HEK293T (cell line): Measurements from ENCODE around the gene EXTL1.

Experiments used
- LEF1 ChIP-seq: fragments of 450-650 bp; IDR thresholded peaks from 2 replicates; pipeline ENCODE4 v1.6.1; 2017; ENCODE audit warnings: mild to moderate bottlenecking, borderline replicate concordance
- NFRKB ChIP-seq: fragments of 450-650 bp; IDR thresholded peaks from 2 replicates; pipeline ENCODE4 v1.6.1; 2016; ENCODE audit warnings: mild to moderate bottlenecking, moderate library complexity
- ZNF384 ChIP-seq: fragments of 450-650 bp; IDR thresholded peaks from 2 replicates; pipeline ENCODE4 v1.6.1; 2016

DNA sequence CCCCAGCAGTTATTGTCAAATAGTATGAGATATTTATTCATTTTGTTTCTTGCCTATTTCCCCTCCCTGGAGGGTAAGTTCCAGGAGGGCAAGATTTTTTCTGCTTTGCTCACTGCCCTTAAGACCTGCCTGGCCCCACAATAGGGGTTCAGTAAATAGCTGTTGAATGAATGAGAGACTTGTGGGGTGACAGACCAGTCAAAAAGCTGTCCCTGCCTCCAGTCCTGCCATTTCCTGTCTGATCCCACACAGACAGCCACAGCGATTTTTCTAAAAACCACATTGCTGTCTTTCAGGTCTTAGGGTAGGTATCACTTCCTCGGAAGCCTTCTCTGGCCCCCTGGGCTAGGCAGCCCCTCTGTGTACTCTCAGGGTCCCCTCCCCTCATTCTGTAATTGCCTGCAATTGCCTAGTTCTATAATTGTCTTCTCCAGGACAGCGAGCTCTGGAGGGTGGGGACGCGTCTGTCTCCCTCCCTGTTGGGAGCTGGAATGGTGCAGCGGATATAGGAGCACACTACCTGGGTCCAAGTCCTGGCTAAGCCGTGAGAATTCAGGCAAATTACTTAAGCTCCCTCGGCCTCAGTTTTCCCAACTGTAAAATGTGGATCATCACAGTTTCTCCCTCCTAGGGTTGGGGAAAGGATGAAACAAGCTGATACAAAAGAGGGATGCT, 1.8 kb upstream of the EXTL1 start:
- TF ChIP-seq NFRKB = no peak
- no peak for TF ChIP-seq LEF1
- no peak for TF ChIP-seq ZNF384
